Central memory CD8-positive, alpha-beta T cell (primary cell): Measurements from ENCODE around the gene BET1L.
"Not testable (repeated sequence)": the region's sequence is repeated elsewhere in the genome, so short reads cannot be mapped to it uniquely, and the experiment has no call there.

Experiments
- ATAC-seq: fragments of 150-1000 bp; cut with Tn5 transposase; replicated peaks from 2 replicates; pipeline ENCODE4 v1.10.0; 2022; ENCODE audit warnings: mild to moderate bottlenecking, moderate FRiP score, moderate number of reproducible peaks; ENCODE audit not compliant: poor library complexity, severe bottlenecking; ENCODE audit errors: extremely low read depth
- DNase-seq, 2 donors: peaks; one replicate each; pipeline ENCODE4 v3.0.0; 2021; ENCODE audit warnings: low spot score in 2 of 2
- H3K27ac Mint-ChIP-seq: one replicate; pipeline ENCODE4 v1.8.0; 2022; ENCODE audit warnings: low read depth, mild to moderate bottlenecking, moderate library complexity, mixed read lengths
- H3K27me3 Mint-ChIP-seq: one replicate; pipeline ENCODE4 v1.8.0; 2022; ENCODE audit warnings: mixed read lengths
- H3K36me3 Mint-ChIP-seq: one replicate; pipeline ENCODE4 v1.8.0; 2022; ENCODE audit warnings: mild to moderate bottlenecking, moderate library complexity, mixed read lengths; ENCODE audit not compliant: insufficient read depth
- H3K4me1 Mint-ChIP-seq: one replicate; pipeline ENCODE4 v1.8.0; 2022; ENCODE audit warnings: mixed read lengths
- H3K4me3 Mint-ChIP-seq: one replicate; pipeline ENCODE4 v1.8.0; 2022; ENCODE audit warnings: mild to moderate bottlenecking, moderate library complexity, mixed read lengths
- H3K9me3 Mint-ChIP-seq: one replicate; pipeline ENCODE4 v1.8.0; 2022; ENCODE audit warnings: mixed read lengths

The BET1L gene

GRCh38 chr11:223884-224283 lies 16.7 kb upstream of the BET1L start:
- Mint-ChIP-seq H3K4me1 (peaks cover 10% of the 10 kb centered on the region), H3K4me3 (no peak overlapping the region), H3K36me3 (peaks cover 8% of the 10 kb centered on the region), H3K27ac (no peak overlapping the region), H3K9me3 (no peaks in the 10 kb centered on the region), H3K27me3 (no peaks in the 10 kb centered on the region)
- ATAC-seq (no peak), DNase-seq (no peak)

GRCh38 chr11:223026-223789 lies 16.0 kb upstream of the BET1L start:
- no peak overlapping the region for H3K4me3 Mint-ChIP-seq
- H3K27ac Mint-ChIP-seq: peak overlapping the region; percentile 10
- no peak for ATAC-seq
- DNase-seq: no peak
- H3K4me1 Mint-ChIP-seq: peaks cover 10% of the 10 kb centered on the region
- H3K9me3 Mint-ChIP-seq: no peaks in the 10 kb centered on the region
- no peaks in the 10 kb centered on the region for H3K27me3 Mint-ChIP-seq
- H3K36me3 Mint-ChIP-seq: peaks cover 8% of the 10 kb centered on the region

- H3K36me3 Mint-ChIP-seq: peaks cover 11% of the 10 kb centered on the region
- H3K4me3 Mint-ChIP-seq: no peak overlapping the region
- ATAC-seq (no peak), DNase-seq (no peak)
- H3K27me3 Mint-ChIP-seq: no peaks in the 10 kb centered on the region
- no peaks in the 10 kb centered on the region for H3K9me3 Mint-ChIP-seq
- peaks cover 5% of the 10 kb centered on the region for H3K4me1 Mint-ChIP-seq
- peak overlapping the region; percentile 10 for H3K27ac Mint-ChIP-seq
Measured at GRCh38 chr11:221998-222789, 15.0 kb upstream of the BET1L start.

GRCh38 chr11:221539-221938 lies 14.3 kb upstream of the BET1L start:
- Mint-ChIP-seq H3K27ac (no peak overlapping the region), H3K4me3 (no peak overlapping the region), H3K4me1 (peaks cover 5% of the 10 kb centered on the region), H3K9me3 (no peaks in the 10 kb centered on the region), H3K36me3 (peaks cover 14% of the 10 kb centered on the region), H3K27me3 (no peaks in the 10 kb centered on the region)
- ATAC-seq: no peak
- DNase-seq: no peak

GRCh38 chr11:220641-221215 lies 13.5 kb upstream of the BET1L start:
- ATAC-seq, H3K27me3 Mint-ChIP-seq, H3K27ac Mint-ChIP-seq, DNase-seq, H3K4me1 Mint-ChIP-seq, H3K9me3 Mint-ChIP-seq, H3K4me3 Mint-ChIP-seq: not testable (repeated sequence)
- peaks cover 19% of the 10 kb centered on the region for H3K36me3 Mint-ChIP-seq

GRCh38 chr11:218815-219593 lies 11.8 kb upstream of the BET1L start:
- no peaks in the 10 kb centered on the region for H3K27me3 Mint-ChIP-seq
- no peak for ATAC-seq
- peaks cover 18% of the 10 kb centered on the region for H3K36me3 Mint-ChIP-seq
- H3K4me3 Mint-ChIP-seq: no peak overlapping the region
- H3K9me3 Mint-ChIP-seq: no peaks in the 10 kb centered on the region
- no peak overlapping the region for H3K27ac Mint-ChIP-seq
- H3K4me1 Mint-ChIP-seq: no peaks in the 10 kb centered on the region
- DNase-seq: no peak

- H3K27ac Mint-ChIP-seq: no peak overlapping the region
- no peak for ATAC-seq
- DNase-seq: no peak
- H3K36me3 Mint-ChIP-seq: peaks cover 26% of the 10 kb centered on the region
- H3K27me3 Mint-ChIP-seq: no peaks in the 10 kb centered on the region
- no peaks in the 10 kb centered on the region for H3K4me1 Mint-ChIP-seq
- no peaks in the 10 kb centered on the region for H3K9me3 Mint-ChIP-seq
- H3K4me3 Mint-ChIP-seq: no peak overlapping the region
Measured at GRCh38 chr11:217704-218103, 10.5 kb upstream of the BET1L start.

GRCh38 chr11:216081-216974 lies 9.1 kb upstream of the BET1L start:
- Mint-ChIP-seq H3K27me3 (no peaks in the 10 kb centered on the region), H3K4me3 (no peak overlapping the region), H3K4me1 (no peaks in the 10 kb centered on the region), H3K36me3 (peaks cover 33% of the 10 kb centered on the region), H3K27ac (no peak overlapping the region), H3K9me3 (no peaks in the 10 kb centered on the region)
- DNase-seq (no peak), ATAC-seq (no peak)

- no peak for ATAC-seq
- Mint-ChIP-seq H3K9me3 (no peaks in the 10 kb centered on the region), H3K36me3 (peaks cover 35% of the 10 kb centered on the region), H3K4me3 (no peak overlapping the region), H3K27ac (peak overlapping the region; percentile 55), H3K4me1 (no peaks in the 10 kb centered on the region), H3K27me3 (no peaks in the 10 kb centered on the region)
- DNase-seq: no peak
Measured at GRCh38 chr11:215581-216037, 8.4 kb upstream of the BET1L start.

GRCh38 chr11:214083-214482 lies 6.9 kb upstream of the BET1L start:
- Mint-ChIP-seq H3K27ac (no peak overlapping the region), H3K9me3 (no peaks in the 10 kb centered on the region), H3K4me3 (no peak overlapping the region), H3K27me3 (no peaks in the 10 kb centered on the region), H3K4me1 (peaks cover 11% of the 10 kb centered on the region), H3K36me3 (peaks cover 41% of the 10 kb centered on the region)
- ATAC-seq (no peak), DNase-seq (no peak)

- no peak overlapping the region for H3K27ac Mint-ChIP-seq
- H3K27me3 Mint-ChIP-seq: no peaks in the 10 kb centered on the region
- ATAC-seq (no peak), DNase-seq (no peak)
- no peak overlapping the region for H3K4me3 Mint-ChIP-seq
- H3K36me3 Mint-ChIP-seq: peaks cover 43% of the 10 kb centered on the region
- H3K9me3 Mint-ChIP-seq: no peaks in the 10 kb centered on the region
- H3K4me1 Mint-ChIP-seq: peaks cover 14% of the 10 kb centered on the region
Measured at GRCh38 chr11:213111-213510, 5.9 kb upstream of the BET1L start.
